Erythroblast (primary cell): ENCODE measurements around the gene NPY2R.

ENCODE experiments used
- DNase-seq, 2 experiments: peaks; one replicate each; lab custom pipeline; 2025; lab: John Stamatoyannopoulos, UW
- GATA1 ChIP-seq: IDR thresholded peaks from 2 replicates; pipeline ENCODE4 v1.6.1; 2011; ENCODE audit warnings: low read depth, mild to moderate bottlenecking, control low read depth, low read length, moderate library complexity
- POLR2A ChIP-seq: IDR thresholded peaks from 2 replicates; pipeline ENCODE4 v1.6.1; 2011; ENCODE audit warnings: mild to moderate bottlenecking, low read length

NPY2R gene, protein sequence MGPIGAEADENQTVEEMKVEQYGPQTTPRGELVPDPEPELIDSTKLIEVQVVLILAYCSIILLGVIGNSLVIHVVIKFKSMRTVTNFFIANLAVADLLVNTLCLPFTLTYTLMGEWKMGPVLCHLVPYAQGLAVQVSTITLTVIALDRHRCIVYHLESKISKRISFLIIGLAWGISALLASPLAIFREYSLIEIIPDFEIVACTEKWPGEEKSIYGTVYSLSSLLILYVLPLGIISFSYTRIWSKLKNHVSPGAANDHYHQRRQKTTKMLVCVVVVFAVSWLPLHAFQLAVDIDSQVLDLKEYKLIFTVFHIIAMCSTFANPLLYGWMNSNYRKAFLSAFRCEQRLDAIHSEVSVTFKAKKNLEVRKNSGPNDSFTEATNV

DNA sequence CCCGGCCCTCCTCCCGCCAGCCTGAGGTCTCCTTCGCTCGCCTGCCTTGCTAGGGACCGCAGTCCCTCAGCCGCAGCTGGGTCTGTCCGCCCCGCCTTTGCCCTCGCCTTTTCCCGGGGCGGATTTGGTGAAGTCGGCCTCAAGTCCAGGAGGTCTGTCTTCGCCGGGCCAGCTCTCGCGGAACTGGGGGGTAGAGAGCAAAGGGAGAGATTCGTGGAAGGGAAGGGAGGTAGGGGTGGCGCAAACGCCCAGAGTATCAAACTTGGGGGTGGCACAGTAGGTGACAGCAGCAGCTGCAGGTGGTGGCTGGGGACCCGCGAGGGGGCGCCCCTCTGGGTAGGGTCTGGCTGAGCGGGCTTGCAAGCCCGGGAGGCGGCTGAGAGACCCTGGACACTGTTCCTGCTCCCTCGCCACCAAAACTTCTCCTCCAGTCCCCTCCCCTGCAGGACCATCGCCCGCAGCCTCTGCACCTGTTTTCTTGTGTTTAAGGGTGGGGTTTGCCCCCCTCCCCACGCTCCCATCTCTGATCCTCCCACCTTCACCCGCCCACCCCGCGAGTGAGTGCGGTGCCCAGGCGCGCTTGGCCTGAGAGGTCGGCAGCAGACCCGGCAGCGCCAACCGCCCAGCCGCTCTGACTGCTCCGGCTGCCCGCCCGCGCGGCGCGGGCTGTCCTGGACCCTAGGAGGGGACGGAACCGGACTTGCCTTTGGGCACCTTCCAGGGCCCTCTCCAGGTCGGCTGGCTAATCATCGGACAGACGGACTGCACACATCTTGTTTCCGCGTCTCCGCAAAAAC, at the start of gene NPY2R:
Gene NPY2R (plus strand): TSS at position 379 of the 797 bp plus-strand sequence. CDS start 5,304 bp downstream, outside the sequence.
- DNase-seq = no peak
- TF ChIP-seq GATA1 (no peak), POLR2A (no peak)

DNA sequence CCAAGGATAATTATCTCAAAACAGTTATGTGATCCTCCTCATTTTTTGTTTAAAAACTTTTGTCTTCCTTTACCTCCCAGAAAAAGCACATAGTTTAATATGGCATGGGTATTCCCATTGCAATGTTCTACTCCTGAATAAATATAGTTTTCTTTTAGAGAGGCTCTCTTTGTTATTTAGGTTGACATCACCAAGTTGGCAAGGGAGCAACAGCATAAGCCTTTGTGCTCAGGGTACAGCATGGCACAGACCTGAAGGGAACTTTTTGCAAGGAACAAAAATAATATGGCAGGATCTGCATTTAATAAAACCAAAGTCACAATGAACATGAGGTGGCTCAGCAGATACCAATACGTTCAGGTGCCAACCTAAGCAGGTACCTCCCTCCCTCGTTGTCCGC, 47.1 kb upstream of the NPY2R start:
- DNase-seq = no peak
- TF ChIP-seq GATA1 (no peak), POLR2A (no peak)

DNA sequence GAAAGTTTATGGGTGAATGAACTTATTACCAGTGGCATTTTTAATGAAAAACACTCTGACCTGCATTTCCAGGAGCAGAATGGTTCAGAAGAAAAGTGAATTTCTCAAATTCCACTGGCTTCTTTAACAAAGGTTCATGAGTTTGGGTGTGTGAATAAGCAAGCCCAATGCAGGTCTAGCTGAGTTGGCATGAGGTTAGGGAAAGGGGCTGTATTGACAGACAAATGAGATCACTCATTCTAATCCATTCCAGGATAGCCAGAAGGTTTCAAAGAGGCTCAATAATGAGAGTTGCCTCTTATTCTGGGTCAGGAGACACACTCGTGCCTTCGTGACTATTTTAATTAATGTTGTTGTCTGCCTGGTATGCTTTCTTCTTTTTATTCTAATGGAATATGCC, 43.7 kb upstream of the NPY2R start:
- no peak for TF ChIP-seq POLR2A
- no peak for TF ChIP-seq GATA1
- DNase-seq = no peak

DNA sequence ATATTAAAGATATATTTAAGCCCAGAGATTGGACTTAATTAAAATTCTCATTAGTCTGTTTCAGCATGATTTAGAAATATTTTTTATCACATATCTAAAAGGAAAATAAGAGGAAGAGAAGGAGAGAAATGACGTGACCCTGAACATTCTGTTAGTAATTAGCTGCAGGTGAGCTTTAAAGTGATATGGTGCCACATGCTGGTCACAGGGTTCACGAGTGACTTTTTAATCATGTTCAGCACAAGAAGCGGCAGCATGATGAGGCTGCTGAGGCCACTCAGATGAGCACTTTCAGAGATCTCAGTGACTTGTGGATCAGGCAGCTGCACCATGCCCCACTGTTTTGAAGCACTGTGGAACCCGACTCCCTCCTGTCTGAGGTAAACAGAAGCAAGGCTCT, 37.9 kb upstream of the NPY2R start:
- no peak for DNase-seq
- TF ChIP-seq GATA1 (no peak), POLR2A (no peak)

DNA sequence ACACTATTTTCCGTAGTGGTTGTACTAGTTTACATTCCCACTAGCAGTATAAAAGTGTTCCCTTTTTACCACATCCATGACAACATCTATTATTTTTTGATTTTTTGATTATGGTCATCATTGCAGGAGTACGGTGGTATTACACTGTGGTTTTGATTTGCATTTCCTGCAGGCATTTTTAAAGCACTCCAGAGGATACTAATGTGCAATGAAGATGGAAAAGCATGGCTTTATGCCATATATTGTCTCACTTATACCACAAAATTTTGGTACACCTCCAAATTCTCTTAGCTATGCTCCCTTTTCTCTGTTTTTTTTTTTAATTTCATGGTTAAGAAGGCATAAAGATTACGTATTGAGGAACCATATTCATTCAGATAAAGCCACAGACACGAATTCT, 35.1 kb upstream of the NPY2R start:
- DNase-seq = no peak
- no peak for TF ChIP-seq GATA1
- no peak for TF ChIP-seq POLR2A

DNA sequence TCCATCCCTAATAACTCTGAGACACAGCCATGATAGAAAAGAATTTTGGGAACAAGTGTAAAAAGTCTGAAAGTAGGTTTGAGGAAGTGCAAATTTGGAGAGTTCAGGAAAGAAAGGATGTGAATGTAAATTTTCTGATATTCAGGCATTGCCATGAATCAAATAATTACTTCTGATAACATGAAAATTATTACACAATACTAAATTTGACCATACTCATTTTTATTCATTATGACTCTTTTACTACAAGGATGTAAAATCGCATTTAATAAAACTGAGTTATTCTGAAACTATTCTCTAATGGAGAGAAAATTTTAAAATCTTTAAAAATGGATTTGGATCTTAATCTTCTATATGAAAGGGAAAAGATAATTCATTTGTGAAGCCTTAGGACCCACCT, 33.8 kb upstream of the NPY2R start:
- TF ChIP-seq POLR2A (no peak), GATA1 (no peak)
- no peak for DNase-seq

DNA sequence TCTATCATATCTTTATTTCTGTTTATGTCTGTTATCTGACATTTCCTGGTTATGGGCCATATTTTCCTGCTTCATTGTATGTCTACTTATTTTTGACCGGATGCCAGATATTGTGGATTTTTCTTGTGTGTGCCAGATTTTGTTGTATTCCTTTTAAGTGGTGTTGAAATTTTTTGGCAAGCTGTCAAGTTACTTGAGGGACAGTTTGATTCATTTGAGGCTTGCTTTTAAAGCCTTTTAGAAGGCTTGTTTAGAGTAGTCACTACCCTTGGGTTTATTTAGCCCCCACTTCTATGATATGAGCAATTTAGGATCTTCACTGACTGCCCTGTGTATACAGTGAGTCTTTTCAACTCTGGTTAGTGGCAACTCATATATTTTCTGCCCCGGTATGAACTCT, 29.2 kb upstream of the NPY2R start:
- no peak for DNase-seq

DNA sequence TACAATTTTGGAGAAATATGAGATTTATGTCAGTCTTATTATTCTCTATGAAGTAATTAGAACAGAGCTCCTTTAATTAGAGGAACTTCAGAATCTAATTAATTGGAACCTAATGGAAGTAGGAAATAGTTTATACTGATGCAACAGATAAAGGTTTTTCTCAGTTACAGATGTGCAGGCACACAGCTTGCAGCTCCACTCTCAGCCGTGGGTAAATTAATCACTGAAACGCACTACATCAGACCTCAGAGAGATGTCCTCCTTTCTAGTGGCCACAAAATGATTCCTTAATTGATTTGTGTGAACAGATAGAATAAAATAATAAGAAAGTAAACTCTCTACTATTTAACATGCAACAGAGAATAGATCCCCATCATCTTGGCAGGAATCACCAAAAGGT, 21.5 kb upstream of the NPY2R start:
- DNase-seq = no peak
- TF ChIP-seq GATA1 (no peak), POLR2A (no peak)

More for the DNA sequence above, 29.2 kb upstream of the NPY2R start:
- TF ChIP-seq POLR2A (no peak), GATA1 (no peak)

DNA sequence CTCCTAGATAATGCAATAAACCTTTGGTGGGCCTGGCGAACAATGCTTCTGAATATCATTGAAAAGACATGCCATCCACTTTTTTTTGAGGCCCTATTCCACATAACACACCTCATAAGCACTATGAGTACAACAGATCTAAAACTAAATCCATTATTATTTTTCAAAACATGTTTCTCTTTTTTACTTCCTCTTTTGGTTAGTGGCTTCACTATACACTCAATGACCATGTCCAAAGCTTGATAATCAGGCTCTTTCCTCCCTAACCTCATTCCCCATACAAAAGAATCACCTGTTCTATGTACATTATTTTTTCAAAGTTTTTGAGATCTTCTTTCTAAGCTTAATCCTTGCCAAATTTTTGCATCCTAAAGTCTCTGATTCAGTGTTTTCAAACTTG, 20.4 kb upstream of the NPY2R start:
- no peak for DNase-seq
- TF ChIP-seq POLR2A = no peak
- TF ChIP-seq GATA1 = no peak

DNA sequence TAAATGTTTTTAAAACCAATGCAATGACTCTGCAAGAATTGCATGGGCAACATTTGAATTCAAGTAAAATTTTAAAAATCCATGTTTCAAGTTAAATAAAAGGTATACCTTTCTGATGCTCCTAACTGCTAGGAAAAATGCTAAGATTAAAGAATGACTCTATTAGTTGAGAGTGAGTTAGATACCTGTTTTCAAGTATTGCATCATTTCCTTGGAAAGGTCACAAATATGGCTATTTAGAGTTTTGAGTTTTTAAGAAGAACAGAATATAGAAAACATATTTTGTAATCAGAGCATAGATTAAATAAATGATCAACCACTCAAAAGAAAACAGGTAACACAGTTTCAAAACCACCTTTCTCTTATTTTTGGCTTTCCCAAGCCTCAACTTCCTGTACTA, 18.3 kb upstream of the NPY2R start:
- TF ChIP-seq POLR2A (no peak), GATA1 (no peak)
- no peak for DNase-seq

DNA sequence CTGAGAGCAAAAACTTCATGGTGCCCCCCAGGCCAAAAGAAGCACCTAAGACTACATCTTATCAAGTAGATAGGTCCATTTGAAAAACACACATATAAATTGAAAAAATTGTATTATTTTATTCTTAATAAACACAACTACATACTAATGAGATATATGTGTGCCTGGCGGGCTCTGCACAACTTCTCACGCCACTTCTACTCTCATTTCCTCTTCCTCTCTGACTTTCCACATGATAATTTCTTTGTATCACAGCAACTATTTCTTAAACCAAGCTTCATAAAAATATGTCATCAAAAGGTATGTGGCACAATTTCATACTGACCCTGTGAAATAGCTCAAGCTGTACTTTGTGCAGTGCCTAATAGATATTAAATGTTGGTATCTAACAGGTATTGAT, 10.7 kb upstream of the NPY2R start:
- no peak for DNase-seq
- TF ChIP-seq POLR2A (no peak), GATA1 (no peak)

DNA sequence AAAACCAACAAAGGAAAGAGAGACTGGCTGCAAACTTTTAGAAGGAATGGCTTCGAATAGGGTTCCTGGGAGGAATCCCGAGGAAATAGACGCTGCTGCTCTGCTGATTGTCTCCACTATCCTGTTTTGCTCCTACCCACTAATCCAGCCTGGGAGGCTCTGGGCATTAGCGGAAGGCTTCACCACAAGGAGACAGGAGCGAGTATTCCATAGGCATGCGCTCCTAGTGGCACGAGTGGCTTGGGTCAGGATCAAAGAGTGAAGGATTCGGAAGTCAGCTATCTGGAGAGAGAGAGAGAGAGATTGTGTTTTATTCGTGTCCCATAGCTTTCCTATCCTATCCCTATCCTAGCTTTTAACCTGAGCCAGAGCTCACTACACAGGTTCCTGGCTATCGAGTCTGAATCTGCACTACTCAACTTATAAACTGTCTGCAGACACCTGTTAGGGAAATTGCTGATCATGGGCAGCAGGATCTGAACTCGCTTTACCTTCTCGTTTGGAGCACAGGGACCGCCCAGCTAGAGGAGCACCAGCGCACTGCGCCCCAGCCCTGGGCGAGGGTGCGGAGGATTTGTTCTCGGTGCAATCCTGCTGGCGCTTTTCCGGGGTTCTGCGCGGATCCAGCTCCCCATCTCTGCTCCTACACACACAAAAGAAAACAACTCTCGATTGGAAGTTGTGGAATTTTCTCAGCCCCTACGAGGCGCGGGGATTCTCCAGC, 740 bp upstream of the NPY2R start:
- TF ChIP-seq POLR2A = no peak
- TF ChIP-seq GATA1 = no peak
- no peak for DNase-seq

DNA sequence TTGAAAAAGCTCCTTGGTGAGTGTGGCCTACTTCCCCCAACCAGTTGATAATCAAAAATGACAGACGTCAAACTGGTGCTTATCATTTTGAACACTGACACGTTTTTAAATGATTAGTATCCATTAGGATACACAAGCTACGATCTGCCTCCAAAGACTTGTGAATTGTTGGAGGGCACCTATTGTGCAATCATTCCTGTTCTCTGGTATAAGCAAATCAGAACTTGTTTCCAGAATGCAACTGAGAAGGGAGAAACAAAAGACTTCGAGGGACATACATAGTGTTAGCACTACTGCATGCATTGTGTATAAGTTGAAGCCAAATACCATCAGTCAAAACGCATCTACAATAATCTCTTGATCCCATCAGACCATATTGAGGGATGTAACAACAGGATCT, 11.6 kb downstream of the NPY2R start:
- TF ChIP-seq POLR2A (no peak), GATA1 (no peak)

DNA sequence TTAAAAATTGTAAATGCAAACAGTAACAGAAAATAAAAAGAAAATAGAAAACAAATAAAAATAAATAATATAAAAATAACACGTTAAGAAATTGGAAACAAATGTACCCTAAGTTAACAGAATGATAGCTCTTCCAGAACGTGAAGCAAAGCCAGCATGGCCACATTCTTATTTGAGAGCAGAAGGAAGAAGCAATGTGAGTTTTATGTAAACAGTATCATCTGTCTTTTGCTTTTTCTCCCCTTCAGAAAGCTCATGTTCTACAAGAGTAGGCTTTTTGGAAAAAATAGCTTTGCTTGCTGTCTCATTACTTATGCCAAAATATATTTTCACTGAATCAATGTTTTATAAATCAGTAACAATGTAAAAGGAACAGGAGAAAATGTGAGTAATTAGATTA, 18.7 kb downstream of the NPY2R start:
- DNase-seq = no peak
- TF ChIP-seq GATA1 (no peak), POLR2A (no peak)

More for the DNA sequence above, 11.6 kb downstream of the NPY2R start:
- no peak for DNase-seq
